ENCODE data around the gene FEZF2. TPM values are rescaled to one million over a fixed set of nuclear protein-coding genes. Genes with fewer than 3 reads are reported as not detected.

Gene FEZF2
- total RNA-seq, 1 donor from 2014 or later: not detected

- ATAC-seq: no peak
Observed at GRCh38 chr3:62323241-62323640, 50.1 kb downstream of the FEZF2 start.
